HG02623 (cell line): ENCODE results near the gene FLACC1.
"Not testable (repeated sequence)": the region's sequence is repeated elsewhere in the genome, so short reads cannot be mapped to it uniquely, and the experiment has no call there.

Experiments
- ATAC-seq: cut with Tn5 transposase; IDR thresholded peaks from one replicate; pipeline ENCODE4 v1.9.1; 2021; ENCODE audit warnings: moderate library complexity; ENCODE audit not compliant: unreplicated experiment

Gene FLACC1

GRCh38 chr2:201349601-201350000 lies 7.5 kb downstream of the FLACC1 start:
- no peak for ATAC-seq

GRCh38 chr2:201348758-201349157 lies 8.4 kb downstream of the FLACC1 start:
- ATAC-seq: no peak

DNA sequence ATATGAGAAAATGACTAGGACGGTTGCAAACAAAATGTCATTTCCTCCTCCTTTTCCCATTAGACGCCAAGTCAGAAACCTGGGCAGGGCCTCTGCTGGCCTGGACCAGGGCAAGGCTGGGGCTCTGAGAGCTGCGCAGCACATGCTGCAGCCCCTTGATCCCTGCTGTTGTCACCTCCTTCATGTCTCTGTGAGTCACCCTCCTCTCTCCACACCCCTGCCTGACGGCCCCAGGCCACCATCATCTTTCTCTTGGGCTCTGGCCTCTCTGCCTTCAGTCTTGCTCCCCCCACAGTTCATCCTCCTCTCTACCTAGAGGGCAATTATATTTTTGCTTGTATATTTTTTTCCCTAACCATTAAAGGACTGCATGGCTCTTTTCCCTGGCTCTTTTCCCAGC lies 10.0 kb downstream of the FLACC1 start:
- ATAC-seq: no peak

GRCh38 chr2:201345625-201346213 lies 11.4 kb downstream of the FLACC1 start:
- ATAC-seq: no peak

- peak; percentile 74 for ATAC-seq
Measured at GRCh38 chr2:201344663-201345366, 12.3 kb downstream of the FLACC1 start.

GRCh38 chr2:201343559-201343958 lies 13.6 kb downstream of the FLACC1 start:
- ATAC-seq: no peak

GRCh38 chr2:201342923-201343322 lies 14.2 kb downstream of the FLACC1 start:
- no peak for ATAC-seq

DNA sequence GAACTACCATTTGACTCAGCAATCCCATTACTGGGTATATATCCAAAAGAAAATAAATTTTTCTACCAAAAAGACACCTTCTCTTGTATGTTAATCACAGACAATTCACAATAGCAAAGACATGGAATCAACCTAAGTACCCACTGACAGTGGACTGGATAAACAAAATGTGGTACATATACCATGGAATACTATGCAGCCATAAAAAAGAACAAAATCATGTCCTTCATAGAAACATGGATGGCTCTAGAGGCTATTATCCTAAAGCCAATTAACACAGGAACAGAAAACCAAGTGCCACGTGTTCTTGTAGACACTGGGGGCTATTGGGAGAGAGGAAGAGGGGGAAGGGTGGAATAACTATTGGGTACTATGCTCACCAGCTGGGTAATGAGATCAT lies 27.7 kb downstream of the FLACC1 start:
- no peak for ATAC-seq

DNA sequence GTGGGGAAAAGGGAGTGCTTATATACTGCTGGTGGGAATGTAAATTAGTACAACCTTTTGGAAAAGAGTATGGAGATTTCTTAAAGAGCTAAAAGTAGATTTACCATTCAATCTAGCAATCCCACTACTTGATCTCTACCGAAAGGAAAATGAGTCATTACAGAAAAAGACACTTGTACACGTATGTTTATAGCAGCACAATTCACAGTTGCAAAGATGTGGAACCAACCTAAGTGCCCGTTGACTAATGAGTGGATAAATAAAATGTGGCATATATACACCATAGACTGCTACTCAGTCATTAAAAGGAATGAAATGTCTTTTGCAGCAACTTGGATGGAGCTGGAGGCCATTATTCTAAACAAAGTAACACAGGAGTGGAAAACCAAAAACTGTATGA lies 29.5 kb downstream of the FLACC1 start:
- ATAC-seq: no peak

DNA sequence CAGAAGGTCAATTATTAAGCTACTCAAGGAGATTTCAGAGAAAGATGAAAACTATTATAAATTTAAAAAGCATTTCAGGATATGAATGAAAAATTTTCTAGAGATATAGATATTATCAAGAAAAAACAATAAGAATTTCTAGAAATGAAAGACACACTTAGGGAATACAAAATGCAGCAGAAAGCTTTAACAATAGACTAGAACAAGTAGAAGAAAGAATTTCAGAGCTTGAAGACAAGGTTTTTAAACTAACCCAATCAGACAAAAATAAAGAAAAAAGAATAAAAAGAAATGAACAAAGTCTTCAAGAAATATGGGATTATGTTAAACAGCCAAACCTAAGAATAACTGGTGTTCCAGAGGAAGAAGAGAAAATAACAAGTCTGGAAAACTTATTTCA lies 34.4 kb downstream of the FLACC1 start:
- ATAC-seq: no peak

DNA sequence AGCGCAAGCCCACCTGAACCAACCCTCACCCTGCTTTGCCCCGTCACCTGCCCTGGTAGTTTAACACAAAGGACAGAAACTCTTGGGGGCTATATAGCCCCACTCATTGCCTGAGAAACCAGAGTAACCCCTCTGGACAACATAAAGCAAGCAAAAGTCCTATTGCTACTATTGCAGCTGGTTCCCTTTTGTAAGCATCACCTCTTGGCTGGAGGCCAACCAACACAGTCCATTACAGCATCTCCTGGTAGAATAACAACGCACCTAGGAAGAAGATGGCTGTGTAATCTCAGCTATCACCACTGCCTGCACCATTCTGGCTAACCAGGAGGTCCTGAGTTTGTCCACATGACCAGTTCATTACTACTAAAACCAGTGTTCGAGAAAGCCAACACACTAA lies 36.4 kb downstream of the FLACC1 start:
- ATAC-seq: no peak

DNA sequence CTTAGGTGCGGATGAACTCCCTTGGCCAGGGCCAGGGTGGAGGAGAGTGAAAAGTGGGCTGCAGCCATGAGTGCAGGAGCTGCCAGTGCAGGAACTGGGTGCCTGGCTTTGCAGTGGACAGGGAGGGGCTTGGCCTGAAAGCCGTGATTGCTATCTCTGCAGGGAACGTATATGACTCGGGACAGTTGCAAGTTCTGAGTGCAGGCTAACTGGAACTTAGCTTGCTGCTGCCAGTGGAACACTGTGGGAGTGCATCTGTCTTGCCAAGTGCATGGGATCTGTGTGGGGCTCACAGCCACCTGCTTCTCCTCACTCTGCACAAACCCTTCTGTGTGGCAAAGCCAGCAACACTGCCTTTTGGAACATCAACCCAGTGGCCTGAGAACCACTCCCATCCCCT lies 36.9 kb downstream of the FLACC1 start:
- ATAC-seq: no peak

DNA sequence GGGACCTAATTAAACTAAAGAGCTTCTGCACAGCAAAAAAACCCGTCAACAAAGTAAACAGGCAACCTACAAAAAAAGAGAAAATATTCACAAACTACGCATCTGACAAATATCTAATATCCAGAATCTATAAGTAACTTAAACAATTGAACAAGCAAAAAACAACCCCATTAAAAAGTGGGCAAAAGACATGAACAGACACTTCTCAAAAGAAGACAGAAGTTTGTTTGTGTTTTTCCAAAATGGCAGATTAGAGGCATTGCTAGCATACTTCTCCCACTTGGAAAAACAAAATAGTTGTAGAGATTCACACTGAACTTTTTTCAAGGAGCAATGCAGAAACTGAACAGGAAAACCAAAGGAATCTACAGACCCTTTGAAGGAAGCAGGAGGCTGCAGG lies 37.6 kb downstream of the FLACC1 start:
- no peak for ATAC-seq

- ATAC-seq: no peak
Measured at GRCh38 chr2:201313362-201313761, 43.8 kb downstream of the FLACC1 start.

DNA sequence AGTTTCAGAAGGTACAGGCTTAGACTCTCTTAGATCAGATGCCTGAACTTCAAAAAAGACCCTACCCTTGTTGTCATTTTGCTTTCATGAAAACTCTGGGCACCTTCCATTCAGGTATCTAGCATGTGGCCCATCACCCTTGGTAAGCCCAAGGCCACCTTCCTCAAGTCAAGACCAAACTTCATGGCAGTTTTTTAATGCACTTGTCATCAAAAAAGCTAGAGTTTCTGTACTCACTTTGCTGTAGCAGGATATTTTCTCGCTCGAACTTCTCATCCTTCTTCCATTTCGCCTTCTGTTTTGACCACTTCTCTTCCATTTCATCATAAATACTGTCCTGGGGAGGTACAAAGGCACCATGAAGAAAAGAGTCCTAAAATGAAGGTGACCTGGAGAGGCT lies 48.2 kb downstream of the FLACC1 start:
- no peak for ATAC-seq

GRCh38 chr2:201307876-201308275 lies 49.3 kb downstream of the FLACC1 start:
- no peak for ATAC-seq

- not testable (repeated sequence) for ATAC-seq
Measured at GRCh38 chr2:201299929-201300328, 57.2 kb downstream of the FLACC1 start.

GRCh38 chr2:201298462-201299052 lies 58.6 kb downstream of the FLACC1 start:
- no peak for ATAC-seq

GRCh38 chr2:201290457-201291148 lies 66.5 kb downstream of the FLACC1 start:
- not testable (repeated sequence) for ATAC-seq

DNA sequence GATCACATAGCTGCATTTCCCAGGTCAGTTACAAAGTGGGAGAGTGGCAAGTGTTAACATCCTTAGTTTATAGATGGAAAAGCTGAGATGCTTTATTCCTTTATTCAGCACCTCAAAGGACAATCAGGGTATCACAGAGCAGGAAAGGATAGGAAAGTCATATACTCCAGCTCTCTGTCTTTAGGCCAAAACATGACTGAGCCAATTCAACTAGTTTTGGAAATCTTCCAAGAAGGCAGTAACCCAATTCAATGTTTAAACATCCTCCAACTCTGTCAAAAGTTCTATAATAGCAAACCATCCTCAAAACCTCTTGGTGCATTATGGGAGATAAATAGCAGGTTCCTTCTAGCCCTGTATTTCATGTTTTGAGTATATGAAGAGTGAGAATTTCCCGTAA lies 71.6 kb downstream of the FLACC1 start:
- ATAC-seq: no peak

- ATAC-seq: no peak
Measured at GRCh38 chr2:201280191-201281040, 76.7 kb downstream of the FLACC1 start.
